Measurements from ENCODE around the gene GNG10. TPM values are rescaled to one million over a fixed set of nuclear protein-coding genes. Genes with fewer than 3 reads are reported as not detected.

GNG10 gene
- total RNA-seq, 1 donor from 2014 or later: 23.9 TPM

- no peak for DNase-seq (ENCODE audit: low spot score in 2 of 2, unreplicated experiment in 2 of 2)
- Mint-ChIP-seq H3K27ac (no peak overlapping the region), H3K4me3 (no peak overlapping the region), H3K4me1 (peaks cover 10% of the 10 kb centered on the region), H3K9me3 (peaks cover 6% of the 10 kb centered on the region), H3K27me3 (ENCODE audit: low read depth) (no peaks in the 10 kb centered on the region), H3K36me3 (peaks cover 11% of the 10 kb centered on the region)
- TF ChIP-seq, protein P1, sequence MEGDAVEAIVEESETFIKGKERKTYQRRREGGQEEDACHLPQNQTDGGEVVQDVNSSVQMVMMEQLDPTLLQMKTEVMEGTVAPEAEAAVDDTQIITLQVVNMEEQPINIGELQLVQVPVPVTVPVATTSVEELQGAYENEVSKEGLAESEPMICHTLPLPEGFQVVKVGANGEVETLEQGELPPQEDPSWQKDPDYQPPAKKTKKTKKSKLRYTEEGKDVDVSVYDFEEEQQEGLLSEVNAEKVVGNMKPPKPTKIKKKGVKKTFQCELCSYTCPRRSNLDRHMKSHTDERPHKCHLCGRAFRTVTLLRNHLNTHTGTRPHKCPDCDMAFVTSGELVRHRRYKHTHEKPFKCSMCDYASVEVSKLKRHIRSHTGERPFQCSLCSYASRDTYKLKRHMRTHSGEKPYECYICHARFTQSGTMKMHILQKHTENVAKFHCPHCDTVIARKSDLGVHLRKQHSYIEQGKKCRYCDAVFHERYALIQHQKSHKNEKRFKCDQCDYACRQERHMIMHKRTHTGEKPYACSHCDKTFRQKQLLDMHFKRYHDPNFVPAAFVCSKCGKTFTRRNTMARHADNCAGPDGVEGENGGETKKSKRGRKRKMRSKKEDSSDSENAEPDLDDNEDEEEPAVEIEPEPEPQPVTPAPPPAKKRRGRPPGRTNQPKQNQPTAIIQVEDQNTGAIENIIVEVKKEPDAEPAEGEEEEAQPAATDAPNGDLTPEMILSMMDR (IDR thresholded peaks at IDR 0.05; ENCODE audit: unreplicated experiment): no peak
These were observed 22.0 kb downstream of the GNG10 start for GRCh38 chr9:111683392-111683791.

DNA sequence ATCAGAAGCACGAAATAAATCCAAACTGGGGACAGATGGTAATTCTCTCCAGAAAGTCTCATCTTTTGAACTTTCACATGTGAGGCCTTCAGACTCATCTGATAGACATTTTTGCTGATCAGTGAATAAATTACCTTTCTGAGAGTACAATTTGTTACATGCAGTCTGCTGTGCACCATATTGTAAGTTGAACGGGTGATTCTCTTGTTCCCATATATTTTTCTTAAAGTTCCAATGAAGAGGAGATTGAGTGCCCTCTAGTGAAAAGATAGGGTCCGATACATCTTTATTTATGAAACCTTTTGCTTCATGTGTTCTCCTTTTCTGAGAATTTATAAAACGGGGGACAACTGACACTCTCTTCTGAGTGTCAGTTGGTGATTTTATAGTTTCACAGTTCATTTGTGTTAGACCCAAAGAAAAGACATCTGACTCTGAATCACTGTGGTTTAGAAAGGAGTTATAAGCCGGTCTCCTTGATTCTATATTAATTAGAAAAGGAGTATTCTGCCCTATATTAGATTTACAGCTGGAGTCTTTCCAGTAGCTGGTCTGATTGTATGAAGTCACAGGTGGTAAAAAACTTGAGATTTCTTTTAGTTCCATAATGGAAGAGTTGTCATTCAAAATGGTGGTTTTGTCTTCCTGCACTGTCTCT lies 30.4 kb downstream of the GNG10 start:
- Mint-ChIP-seq H3K4me1 (peaks cover 13% of the 10 kb centered on the region), H3K27me3 (ENCODE audit: low read depth) (no peaks in the 10 kb centered on the region), H3K36me3 (peaks cover under 1% of the 10 kb centered on the region), H3K9me3 (no peaks in the 10 kb centered on the region), H3K4me3 (no peak overlapping the region), H3K27ac (no peak overlapping the region)
- no peak for DNase-seq (ENCODE audit: low spot score in 2 of 2, unreplicated experiment in 2 of 2)
- TF ChIP-seq, protein P1 (IDR thresholded peaks at IDR 0.05; ENCODE audit: unreplicated experiment): no peak

DNA sequence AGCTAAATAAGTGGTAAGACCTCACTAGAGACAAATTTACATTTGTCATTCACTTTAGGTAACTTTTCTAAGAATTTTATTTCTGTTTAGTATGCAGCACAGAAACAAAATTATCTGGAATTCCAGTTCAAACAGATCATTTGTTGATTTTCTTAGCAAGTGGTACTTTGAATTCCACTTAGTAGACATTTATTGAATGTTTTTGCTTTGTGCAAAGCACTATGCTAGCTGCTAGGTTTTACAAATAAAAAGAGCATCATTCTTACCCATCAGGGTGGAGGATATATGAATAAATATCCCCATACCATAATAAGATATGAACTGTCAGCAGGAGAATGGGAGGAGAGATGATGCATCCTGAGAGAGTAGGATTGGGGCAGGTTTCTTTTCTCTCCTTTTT lies 35.4 kb downstream of the GNG10 start:
- TF ChIP-seq, protein P1 (IDR thresholded peaks at IDR 0.05; ENCODE audit: unreplicated experiment): no peak
- Mint-ChIP-seq H3K9me3 (peaks cover 15% of the 10 kb centered on the region), H3K27me3 (ENCODE audit: low read depth) (no peaks in the 10 kb centered on the region), H3K36me3 (peaks cover 6% of the 10 kb centered on the region), H3K27ac (no peak overlapping the region), H3K4me3 (no peak overlapping the region), H3K4me1 (no peaks in the 10 kb centered on the region)
- DNase-seq (ENCODE audit: low spot score in 2 of 2, unreplicated experiment in 2 of 2): no peak

DNA sequence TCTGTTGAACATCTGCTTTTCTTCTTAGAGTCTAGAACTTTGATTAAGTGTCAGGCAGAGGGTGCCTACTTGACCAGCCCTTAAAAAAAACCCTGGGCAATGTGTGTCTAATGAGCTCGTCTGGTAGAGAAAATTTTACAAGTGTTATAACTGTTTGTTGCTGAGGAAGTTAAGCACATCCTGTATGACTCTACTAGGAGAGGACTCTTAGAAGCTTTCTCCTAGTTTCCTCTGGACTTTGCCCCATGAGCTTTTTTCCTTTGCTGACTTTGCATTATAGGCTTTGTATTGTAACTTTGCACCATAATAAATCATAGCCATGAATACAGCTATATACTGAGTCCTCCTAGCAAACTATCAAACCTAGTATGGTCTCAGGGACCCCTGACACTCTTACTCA lies 39.4 kb downstream of the GNG10 start:
- DNase-seq (ENCODE audit: low spot score in 2 of 2, unreplicated experiment in 2 of 2): no peak
- Mint-ChIP-seq H3K36me3 (peaks cover 6% of the 10 kb centered on the region), H3K27ac (no peak overlapping the region), H3K27me3 (ENCODE audit: low read depth) (no peaks in the 10 kb centered on the region), H3K9me3 (peaks cover 15% of the 10 kb centered on the region), H3K4me3 (no peak overlapping the region), H3K4me1 (no peaks in the 10 kb centered on the region)
- TF ChIP-seq, protein P1 (IDR thresholded peaks at IDR 0.05; ENCODE audit: unreplicated experiment): no peak

- H3K27me3 Mint-ChIP-seq (ENCODE audit: low read depth): no peaks in the 10 kb centered on the region
- H3K9me3 Mint-ChIP-seq: peaks cover 3% of the 10 kb centered on the region
- no peak overlapping the region for H3K27ac Mint-ChIP-seq
- peaks cover 3% of the 10 kb centered on the region for H3K36me3 Mint-ChIP-seq
- TF ChIP-seq, protein P1 (IDR thresholded peaks at IDR 0.05; ENCODE audit: unreplicated experiment): no peak
- no peak for DNase-seq (ENCODE audit: low spot score in 2 of 2, unreplicated experiment in 2 of 2)
- H3K4me1 Mint-ChIP-seq: no peaks in the 10 kb centered on the region
- no peak overlapping the region for H3K4me3 Mint-ChIP-seq
These were observed 43.1 kb downstream of the GNG10 start for GRCh38 chr9:111704503-111704902.

All from mesothelial cell of epicardium (in vitro differentiated cells).